HG02623 (cell line): ENCODE data around the gene ADAMTSL5.
"Not testable (repeated sequence)": the region's sequence is repeated elsewhere in the genome, so short reads cannot be mapped to it uniquely, and the experiment has no call there.

Experiments used
- ATAC-seq: cut with Tn5 transposase; IDR thresholded peaks from one replicate; pipeline ENCODE4 v1.9.1; 2021; ENCODE audit warnings: moderate library complexity; ENCODE audit not compliant: unreplicated experiment

ADAMTSL5 gene

DNA sequence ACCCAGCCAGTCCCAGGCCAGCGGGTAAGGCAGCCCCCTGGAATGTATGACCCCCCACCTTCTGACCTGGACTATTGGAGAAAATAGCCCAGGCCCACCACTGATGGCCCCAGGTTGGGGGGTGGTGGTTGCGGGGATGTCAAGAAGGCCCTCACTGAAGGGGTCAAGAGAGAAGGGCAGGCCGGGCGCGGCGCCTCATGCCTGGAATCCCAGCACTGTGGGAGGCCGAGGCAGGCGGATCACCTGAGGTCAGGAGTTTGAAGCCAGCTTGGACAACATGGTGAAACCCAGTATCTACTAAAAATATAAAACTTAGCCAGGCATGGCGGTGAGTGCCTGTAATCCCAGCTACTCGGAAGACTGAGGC, 1.5 kb upstream of the ADAMTSL5 start:
- ATAC-seq: no peak

DNA sequence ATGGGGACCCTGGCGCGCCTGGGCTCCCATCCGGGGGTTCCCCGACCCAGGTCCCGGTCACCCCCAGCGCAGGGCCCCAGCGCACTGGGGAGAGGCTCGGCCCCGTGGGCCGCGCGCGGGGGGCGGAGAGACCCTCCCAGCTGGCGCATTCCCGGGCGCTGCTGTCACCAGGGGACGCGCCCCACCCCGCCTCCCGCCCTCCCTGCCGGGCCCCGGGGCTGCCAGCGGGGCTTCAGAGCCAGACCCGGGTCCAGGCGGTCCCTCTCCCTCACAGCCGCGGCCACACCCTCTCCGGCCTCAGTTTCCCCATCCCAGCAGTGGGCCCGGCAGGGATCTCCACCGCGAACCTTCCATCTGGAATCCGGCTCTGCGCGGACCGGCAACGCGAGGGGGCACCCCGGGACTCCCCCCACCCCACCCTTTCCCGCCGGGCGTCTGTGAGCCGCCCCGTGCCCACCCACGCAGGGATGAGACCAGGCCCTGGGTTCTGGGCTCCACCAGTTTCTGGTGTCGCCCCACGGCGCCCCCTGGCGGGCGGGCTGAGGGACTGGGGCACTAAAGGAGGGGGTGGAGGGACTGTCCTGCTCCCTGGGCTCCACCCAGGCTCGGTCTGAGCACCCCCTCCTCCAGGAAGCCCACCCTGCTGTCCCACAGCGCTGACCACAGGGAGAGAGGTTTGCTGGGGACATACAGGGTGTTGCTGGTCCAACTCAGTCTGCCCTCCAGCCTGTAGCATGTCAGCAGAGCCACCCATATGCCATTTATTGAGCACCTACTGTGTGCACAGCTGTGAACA, 878 bp upstream of the ADAMTSL5 start:
- no peak for ATAC-seq

DNA sequence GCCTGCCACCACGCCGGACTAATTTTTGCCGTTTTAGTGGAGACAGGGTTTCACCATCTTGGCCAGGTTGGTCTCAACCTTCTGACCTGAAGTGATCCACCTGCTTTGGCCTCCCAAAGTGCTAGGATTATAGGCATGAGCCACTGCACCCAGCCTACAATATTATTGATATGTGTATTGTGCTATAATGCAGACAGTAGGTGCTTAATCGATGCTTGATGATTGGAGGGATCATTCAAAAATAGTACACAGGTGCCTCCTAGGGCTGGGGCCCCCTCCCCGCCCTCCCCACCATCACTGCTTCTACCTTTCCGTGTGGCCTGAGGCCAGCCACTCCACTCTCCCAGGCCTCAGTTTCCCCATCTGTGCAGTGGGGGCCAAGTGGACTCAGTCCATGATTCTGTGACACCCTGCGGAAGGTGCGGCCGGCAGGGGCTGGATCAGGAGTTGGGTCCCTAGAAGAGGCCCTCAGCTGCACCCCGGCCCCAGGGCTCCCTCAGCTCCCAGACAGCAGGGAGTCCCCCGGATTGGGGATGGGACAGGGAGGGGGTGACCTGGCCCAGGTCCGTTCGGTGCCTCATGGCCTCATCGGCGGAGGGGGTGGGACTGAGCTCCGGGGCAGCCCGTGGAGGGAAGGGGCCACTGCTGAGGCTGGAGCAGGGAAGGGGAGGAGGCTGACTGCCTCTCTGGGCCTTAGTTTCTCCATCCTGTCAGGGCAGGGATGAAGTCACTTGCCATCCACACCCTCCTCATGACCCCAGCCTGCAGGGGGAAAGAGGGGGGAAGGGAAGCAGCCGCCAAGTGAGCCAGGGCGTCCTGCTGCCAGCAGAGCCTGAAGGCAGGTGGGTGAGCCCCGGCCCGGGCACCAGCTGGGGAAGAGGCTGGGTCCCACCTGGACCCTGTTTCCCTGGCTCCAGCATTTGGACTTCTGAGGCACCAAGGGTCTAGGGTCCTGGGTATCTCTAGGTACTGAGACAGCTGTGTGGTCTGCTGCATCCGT, 1.2 kb downstream of the ADAMTSL5 start:
- ATAC-seq: no peak

DNA sequence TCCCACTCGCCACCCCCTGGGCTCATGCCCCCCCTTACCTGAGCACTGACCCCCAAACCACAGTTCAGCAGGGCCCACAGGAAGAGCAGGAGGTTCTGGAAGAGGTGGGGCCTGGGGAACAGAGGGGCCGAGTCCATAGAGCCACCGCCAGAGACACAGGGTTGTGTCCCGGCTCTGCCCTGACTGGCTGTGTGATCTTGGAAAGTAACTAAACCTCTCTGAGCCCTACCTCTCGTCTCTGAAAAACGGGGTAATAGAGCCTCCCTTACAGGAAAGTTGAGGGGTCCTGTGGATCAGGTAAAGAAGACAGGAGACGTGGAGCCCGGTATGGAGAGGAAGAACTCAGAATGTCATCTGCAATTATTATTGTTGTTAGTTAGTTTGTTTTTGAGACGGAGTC, 2.0 kb downstream of the ADAMTSL5 start:
- no peak for ATAC-seq

DNA sequence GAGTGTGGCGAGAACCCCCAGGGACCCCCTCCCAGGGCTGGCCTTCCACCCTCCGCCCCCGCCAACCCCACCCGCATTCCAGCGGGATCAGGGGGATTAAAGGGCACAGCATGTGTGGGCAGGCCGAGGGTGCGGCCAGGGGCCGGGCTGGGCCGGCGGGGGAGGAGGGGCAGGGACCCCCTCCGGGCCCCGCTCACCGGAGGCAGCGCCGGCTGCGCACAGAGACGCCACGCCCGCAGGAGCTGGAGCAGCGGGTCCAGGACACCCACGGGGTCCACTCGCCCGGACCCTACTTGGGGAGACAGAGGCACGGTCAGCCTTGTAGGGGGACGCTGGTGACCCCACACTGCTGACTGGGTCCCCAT, 2.4 kb downstream of the ADAMTSL5 start:
- no peak for ATAC-seq

DNA sequence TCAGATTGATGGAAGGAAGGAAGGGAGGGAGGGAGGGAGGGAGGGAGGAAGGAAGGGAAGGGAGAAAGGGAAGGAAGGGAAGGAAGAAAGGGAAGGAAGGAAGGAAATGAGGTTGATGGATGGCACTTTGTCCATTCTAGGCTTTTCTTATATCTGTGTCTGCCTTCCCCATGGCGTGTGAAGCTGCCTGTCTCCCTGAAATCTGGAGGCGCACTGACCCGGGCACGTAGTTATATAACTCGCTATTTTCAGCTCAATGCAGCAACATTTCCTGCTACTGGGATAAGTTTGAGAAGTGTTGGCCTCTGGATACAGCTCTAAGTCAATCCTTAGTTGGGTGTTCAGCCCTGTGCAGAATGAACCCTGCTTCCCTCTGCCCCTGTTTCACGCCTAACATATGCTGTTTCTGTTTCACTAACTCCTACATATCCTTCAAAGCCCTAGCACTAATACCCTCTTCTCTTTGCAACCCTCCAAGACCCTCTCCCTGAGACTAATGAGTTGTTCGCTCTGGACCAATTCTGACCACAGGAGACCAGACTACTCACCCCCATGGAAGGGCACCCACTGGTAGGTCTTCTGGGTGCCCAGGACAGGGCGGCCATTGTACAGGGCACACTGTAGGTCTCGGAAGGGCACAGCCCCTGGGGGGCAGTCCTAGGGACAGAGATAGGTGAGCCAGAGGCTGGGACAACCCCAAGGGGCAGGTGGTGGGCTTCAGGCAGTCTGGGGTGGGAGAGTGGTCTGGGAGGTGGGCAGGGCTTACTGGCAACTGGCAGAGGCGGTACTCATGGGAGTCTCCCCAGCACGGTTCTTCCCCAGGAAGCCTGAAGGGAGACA, 3.0 kb downstream of the ADAMTSL5 start:
- ATAC-seq: no peak

DNA sequence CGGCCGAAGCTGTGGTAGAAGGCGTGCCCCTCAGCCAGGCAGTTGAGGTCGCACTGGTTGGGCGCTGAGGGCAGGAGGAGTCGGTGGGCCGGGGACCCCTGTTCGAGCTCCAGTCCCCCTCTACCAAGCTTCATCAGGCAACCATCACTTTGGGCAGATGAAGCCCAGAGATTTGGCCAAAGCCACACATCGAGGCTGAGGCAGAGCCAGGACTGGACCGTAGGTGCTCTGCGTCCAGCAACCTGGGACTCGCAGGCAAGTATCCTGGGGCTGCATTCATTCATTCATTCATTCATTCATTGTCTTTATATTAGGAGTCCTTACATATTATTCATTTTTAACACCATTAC, 4.3 kb downstream of the ADAMTSL5 start:
- ATAC-seq: no peak

DNA sequence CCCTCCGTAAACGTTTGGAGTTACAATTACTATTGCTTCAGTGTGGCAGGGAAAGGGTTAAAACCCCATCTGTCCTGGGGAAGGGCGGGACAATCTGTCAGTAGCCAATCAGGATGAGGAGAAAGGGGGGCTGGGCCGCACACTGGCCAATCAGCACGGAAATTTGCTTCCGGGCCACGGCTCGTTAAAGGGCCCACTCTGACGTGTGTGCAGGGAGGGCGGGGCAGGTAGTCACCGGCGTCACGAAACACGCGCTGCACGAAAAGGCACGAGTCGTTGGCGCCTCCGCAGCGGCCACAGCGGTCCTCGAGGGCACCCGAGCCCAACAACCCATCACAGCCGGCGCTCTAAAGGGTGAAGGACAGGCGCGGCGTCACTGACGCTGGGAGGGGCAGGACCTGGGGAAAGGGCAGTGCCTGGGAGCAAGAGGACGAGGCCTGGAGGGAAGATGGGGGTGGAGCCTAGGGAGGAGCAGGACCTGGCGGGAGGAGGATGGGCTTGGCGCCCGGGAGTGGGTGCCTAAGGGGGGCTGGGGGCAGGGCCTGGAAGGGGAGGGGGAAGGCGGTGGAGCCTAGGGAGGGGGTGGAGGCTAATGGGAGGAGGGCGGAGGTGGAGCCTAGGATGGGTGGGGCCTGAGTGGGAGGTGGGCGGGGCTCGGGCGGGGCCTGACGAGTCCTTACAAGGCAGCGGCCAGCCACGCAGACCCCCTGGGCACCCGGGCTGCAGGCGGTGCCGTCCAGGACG, 4.9 kb downstream of the ADAMTSL5 start:
- no peak for ATAC-seq

DNA sequence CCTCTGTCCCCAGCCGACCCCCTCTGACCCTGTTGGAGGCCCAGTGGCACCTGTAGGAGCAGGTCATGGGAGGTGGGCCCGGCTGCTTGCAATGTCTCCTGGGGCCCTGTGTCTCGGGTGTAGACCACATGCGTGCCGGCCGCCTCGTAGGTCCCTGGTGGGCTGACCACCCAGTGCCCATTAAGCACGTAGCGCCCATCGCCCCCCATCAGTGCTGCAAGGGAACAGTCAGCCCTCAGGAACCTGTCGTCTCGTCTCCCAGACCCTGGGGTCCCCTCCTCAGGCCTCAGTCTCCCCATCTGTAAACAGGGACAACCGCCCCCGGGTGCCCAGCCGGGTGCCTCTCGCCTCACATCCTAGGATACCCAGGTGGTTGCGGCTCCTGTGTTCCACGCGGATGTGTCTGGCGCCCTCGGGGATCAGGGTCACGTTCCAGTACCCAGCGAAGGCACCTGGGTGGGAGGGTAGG, 5.6 kb downstream of the ADAMTSL5 start:
- no peak for ATAC-seq

DNA sequence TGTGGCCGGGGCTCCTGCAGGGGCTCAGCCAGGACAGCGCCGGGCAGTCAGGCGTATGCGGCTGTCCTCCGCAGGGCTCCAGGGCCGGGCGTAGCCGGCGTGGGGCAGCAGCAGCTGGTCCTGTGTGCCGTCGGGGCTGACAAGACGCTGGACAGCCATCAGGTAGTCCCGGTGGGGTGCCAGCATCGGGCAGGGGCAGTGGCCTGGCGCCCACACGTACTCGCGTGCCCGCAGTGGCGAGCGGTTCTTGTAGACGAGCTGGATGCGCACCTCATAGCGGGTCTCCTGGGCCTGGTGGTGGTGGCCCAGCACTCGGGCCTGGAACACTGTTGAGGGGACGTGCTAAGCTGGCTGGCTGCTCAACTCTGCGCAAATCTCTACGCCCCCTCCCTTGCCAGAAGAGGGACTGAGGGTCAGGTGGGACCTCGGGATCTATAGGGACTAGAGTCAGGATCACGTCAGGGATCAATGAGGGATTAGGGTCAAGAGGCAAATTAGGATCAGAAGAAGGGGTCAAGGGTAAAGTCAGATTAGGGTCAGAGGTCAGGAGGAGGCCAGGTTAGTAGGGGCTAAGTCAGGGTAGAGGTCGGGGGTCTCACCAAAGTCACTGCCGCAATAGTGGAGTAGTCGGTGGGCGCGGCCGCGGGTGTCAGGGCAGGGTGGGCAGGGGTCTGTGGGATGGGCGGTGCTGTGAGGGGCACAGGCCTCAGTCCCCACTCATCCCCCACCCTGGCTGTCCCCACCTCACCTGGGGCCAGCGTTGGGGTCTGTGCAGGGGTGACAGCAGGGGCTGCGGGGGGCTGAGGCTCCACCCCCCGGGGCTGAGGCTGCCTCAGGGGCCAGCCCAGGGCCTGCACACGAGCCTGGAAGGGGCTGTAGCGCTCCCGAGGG, 6.6 kb downstream of the ADAMTSL5 start:
- no peak for ATAC-seq

DNA sequence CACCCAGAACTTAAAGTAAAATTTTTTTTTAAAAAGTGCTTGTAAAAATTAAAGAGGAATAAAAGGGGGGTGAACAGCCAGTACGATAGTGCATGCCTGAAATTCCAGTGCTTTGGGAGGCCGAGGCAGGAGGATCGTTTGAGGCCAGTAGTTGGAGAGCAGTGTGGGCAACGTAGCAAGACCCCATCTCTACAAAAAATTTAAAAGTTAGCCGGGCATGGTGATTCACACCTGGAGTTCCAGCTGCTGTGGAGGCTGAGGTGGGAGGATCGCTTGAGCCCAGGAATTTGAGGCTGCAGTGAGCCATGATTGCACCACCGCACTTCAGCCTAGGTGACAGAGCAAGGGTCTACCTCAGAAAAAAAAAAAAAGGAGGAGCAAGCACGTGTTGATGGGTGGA, 7.8 kb downstream of the ADAMTSL5 start:
- no peak for ATAC-seq

DNA sequence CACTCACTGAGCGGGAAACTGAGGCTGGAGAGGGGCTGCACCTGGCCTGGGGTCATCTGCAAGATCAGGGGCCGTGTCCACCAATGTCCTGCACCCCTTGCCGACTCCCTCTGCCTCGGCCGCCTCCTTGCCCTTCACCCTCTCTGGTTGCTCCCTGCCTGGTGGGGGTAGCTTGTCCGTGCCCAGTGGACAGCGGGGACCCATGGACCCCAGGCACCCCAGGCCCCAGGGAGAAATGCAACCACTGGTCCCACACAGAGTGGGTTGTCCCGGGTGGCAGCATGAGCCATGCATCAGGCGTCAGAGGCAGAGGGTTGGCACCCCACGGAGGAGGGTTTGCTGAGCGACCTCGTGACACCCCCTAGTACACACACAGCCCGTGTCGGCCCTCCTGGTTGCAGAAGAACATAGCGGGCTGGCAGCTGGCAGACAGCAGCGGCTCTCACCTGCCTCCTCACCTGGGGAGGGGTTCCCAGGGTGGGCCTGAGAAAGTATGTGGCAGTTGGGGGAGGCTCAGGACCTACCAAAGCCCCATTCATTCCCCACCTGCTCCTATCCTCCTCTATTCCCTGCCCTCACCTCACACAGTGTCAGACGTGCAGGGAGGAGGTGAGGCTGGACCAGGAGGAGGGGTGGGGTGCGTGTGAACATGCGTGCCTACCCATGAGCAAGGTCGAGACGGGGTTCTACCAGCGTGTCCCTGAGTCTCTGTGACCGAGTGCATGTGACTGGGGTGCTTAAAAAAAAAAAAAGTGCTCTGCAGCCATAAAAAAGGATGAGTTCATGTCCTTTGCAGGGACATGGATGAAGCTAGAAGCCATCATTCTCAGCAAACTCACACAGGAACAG, 8.7 kb downstream of the ADAMTSL5 start:
- ATAC-seq: no peak

DNA sequence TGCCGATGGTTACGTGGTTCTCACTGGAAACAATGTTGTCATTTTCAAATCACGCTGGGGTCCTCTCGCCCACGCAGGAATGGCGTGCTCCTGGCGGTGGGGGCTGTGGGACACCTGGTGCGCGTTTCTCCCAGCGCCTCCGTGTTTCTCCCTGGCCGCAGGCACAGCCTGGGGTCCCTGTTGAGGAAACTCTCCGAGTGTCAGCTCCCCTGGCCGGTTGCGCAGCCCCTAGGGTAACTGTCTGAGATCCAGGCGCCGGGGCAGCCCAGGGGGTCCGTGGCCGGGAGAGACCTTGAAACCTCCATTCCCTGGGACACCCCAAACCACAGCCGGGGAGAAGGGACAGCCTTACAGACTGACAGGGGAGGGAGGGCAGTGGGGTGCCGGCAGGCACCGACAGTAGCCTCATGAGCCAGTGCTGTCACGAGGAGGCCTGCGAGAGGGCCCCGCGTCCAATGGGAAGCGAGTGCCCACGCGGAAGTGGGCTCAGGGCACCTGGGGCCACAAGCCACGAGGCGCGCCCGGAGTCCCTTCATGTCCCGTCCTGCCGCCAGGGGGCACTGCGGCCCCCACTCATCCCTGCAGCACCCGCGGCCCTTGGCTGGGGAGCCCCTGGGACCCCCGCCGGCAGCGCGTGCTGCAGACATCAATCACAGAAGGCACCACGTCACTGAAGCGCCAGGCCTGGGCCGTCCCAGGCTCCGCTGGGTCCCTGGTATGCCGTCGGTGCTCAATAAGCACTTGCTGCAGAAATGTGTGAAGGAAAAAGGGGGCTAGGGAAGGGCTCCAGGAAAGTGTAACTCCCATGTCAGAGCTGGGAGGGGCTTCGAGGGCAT, 9.5 kb downstream of the ADAMTSL5 start:
- no peak for ATAC-seq

DNA sequence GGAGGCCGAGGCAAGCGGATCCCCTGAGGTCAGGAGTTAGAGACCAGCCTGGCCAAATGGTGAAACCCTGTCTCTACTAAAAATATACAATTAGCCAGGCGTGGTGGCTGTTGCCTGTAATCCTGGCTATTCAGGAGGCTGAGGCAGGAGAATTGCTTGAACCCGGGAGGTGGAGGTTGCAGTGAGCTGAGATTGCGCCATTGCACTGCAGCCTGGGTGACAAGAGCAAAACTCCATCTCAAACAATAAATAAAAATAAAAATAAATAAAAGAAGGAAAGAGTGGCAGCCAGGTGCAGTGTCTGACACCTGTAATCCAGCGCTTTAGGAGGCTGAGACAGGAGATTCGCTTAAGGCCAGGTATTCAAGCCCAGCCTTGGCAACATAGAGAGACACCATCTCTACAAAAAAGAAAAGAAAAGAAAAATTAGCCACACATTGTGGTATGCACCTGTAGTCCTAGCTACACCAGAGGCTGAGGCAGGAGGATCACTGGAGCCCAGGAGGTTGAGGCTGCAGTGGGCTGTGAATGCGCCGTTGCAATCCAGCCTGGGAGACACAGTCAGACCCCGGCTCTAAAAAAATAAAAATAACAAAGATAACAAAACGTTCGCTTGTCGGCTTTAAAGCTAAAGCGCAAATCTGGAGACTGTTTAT, 10.3 kb downstream of the ADAMTSL5 start:
- no peak for ATAC-seq

DNA sequence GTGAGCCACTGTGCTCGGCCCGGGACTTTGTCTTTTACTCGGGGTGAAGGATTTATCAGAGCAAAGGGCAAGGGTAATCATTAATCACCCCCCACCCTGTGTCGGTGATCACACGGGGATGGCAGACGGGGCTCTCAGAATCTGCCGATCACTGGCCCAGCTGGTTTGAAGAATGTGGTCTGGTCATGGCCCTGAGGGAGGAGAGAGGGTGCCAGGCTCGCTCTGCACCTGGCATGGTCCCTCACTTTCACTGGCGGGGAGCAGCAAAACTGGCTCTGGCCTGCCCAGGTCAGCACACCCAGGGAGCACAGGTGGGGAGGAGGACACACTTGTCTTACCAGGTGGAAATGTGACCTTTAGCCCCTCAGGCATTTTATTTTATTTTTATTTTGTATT, 11.6 kb downstream of the ADAMTSL5 start:
- ATAC-seq: no peak

DNA sequence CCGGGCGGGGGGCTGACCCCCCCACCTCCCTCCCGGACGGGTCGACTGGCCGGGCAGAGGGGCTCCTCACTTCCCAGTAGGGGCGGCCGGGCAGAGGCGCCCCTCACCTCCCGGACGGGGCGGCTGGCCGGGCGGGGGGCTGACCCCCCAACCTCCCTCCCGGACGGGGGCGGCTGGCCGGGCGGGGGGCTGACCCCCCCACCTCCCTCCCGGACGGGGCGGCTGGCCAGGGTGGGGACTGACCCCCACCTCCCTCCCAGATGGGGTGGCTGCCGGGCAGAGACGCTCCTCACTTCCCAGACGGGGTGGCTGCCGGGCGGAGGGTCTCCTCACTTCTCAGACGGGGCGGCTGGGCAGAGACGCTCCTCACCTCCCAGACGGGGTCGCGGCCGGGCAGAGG, 13.6 kb downstream of the ADAMTSL5 start:
- not testable (repeated sequence) for ATAC-seq

DNA sequence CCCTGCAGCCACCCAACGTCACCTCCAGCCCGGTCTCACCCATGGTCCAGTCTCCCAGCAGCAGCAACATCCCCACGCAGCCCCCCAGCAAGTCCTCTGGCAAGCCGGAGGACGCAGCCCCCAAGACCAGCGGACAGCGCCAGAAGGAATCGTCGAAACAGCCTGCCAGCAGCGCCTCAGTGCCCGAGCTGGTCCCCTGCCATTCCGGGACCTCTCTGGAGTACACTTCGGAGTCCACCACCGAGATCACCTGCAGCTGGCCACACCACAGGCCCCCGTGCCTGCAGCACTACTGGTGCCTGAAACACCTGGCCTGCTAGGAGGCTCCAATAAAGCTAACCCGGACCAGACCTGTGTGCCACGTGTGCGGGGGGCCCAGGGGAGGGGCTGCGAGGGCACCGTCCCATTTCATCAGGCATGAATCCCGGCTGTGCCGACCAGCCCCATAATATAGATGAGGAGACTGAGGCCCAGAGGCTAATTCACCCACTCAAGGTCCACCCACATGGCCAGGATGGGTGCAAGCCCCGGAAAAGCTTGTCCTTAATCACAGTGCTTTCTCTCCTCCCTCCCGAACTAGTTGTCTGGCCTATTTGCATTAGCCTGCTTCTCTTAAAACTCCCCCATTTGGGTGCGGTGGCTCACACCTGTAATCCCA, 15.1 kb downstream of the ADAMTSL5 start:
- ATAC-seq: no peak
